Upper lobe of right lung (tissue), 1 donor: ENCODE results near the gene MICU1. TPM values are rescaled to one million over a fixed set of nuclear protein-coding genes. Genes with fewer than 3 reads are reported as not detected.
"Not testable (repeated sequence)": the region's sequence is repeated elsewhere in the genome, so short reads cannot be mapped to it uniquely, and the experiment has no call there.

Source experiments
- ATAC-seq: fragments of 200-7000 bp; cut with Tn5 transposase; one replicate; pipeline ENCODE4 v1.9.1; 2020; ENCODE audit warnings: mild to moderate bottlenecking, moderate library complexity
- DNase-seq: peaks from one replicate; pipeline ENCODE4 v3.0.0-alpha.2; 2020
- H3K27ac ChIP-seq: fragments of 200-600 bp; one replicate; pipeline ENCODE4 v1.8.0; 2022
- H3K27me3 ChIP-seq: fragments of 200-600 bp; one replicate; pipeline ENCODE4 v1.8.0; 2022; ENCODE audit warnings: mild to moderate bottlenecking
- H3K36me3 ChIP-seq: fragments of 200-600 bp; one replicate; pipeline ENCODE4 v1.8.0; 2022
- H3K4me1 ChIP-seq: fragments of 200-600 bp; one replicate; pipeline ENCODE4 v1.8.0; 2022
- H3K4me3 ChIP-seq: fragments of 200-600 bp; one replicate; pipeline ENCODE4 v1.8.0; 2022; ENCODE audit warnings: mild to moderate bottlenecking
- H3K9me3 ChIP-seq: fragments of 200-600 bp; one replicate; pipeline ENCODE4 v1.8.0; 2022
- intact Hi-C: fragments of 100-400 bp; cut with DNase I; formaldehyde crosslinking; loops from one replicate; pipeline ENCODE4 v1.11.0; 2022
- total RNA-seq: library from RNA; stranded (reverse); fragmentation: NEBNext Ultra II Directional; extraction: Animal tissue kit (Norgen Biotek cat#: 25700); gene quantifications from one replicate; pipeline ENCODE4 v1.2.1, GENCODE V29; 2021
- TF ChIP-seq, protein P1 (sequence below): fragments of 200-600 bp; IDR thresholded peaks from one replicate; pipeline ENCODE4 v1.8.0; 2022; ENCODE audit warnings: antibody characterized with exemption
- donor health status: DM: no; HTN: yes; CAD: no; lungs with severe emphysema.

MICU1 gene
- total RNA-seq, 1 donor from 2014 or later = 52.2 TPM

- Histone ChIP-seq H3K36me3 (no peaks in the 10 kb centered on the region), H3K4me1 (no peaks in the 10 kb centered on the region), H3K9me3 (no peaks in the 10 kb centered on the region), H3K27ac (no peak overlapping the region), H3K4me3 (no peak overlapping the region), H3K27me3 (no peaks in the 10 kb centered on the region)
- ATAC-seq = no peak
- intact Hi-C loops = no loop called here
- no peak for DNase-seq
- TF ChIP-seq, protein P1, sequence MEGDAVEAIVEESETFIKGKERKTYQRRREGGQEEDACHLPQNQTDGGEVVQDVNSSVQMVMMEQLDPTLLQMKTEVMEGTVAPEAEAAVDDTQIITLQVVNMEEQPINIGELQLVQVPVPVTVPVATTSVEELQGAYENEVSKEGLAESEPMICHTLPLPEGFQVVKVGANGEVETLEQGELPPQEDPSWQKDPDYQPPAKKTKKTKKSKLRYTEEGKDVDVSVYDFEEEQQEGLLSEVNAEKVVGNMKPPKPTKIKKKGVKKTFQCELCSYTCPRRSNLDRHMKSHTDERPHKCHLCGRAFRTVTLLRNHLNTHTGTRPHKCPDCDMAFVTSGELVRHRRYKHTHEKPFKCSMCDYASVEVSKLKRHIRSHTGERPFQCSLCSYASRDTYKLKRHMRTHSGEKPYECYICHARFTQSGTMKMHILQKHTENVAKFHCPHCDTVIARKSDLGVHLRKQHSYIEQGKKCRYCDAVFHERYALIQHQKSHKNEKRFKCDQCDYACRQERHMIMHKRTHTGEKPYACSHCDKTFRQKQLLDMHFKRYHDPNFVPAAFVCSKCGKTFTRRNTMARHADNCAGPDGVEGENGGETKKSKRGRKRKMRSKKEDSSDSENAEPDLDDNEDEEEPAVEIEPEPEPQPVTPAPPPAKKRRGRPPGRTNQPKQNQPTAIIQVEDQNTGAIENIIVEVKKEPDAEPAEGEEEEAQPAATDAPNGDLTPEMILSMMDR = no peak
Measured at GRCh38 chr10:72653383-72654096, 27.7 kb upstream of the MICU1 start.

GRCh38 chr10:72649291-72649690, 23.4 kb upstream of the MICU1 start:
- Histone ChIP-seq H3K4me1 (no peaks in the 10 kb centered on the region), H3K4me3 (no peak overlapping the region), H3K27me3 (no peaks in the 10 kb centered on the region), H3K27ac (no peak overlapping the region), H3K9me3 (no peaks in the 10 kb centered on the region), H3K36me3 (no peaks in the 10 kb centered on the region)
- TF ChIP-seq, protein P1 = no peak
- DNase-seq (no peak), ATAC-seq (no peak)
- intact Hi-C loops = no loop called here

GRCh38 chr10:72648301-72648700, 22.4 kb upstream of the MICU1 start:
- intact Hi-C loops = no loop called here
- H3K36me3 ChIP-seq = no peaks in the 10 kb centered on the region
- DNase-seq (no peak), ATAC-seq (no peak)
- H3K9me3 ChIP-seq = no peaks in the 10 kb centered on the region
- TF ChIP-seq, protein P1 = no peak
- no peak overlapping the region for H3K4me3 ChIP-seq
- no peaks in the 10 kb centered on the region for H3K27me3 ChIP-seq
- H3K4me1 ChIP-seq = no peaks in the 10 kb centered on the region
- H3K27ac ChIP-seq = no peak overlapping the region

GRCh38 chr10:72646971-72647370, 21.1 kb upstream of the MICU1 start:
- ATAC-seq, H3K27me3 ChIP-seq, H3K27ac ChIP-seq, intact Hi-C loops, H3K36me3 ChIP-seq, H3K4me3 ChIP-seq, DNase-seq, H3K9me3 ChIP-seq, H3K4me1 ChIP-seq: not testable (repeated sequence)

- TF ChIP-seq, protein P1 = no peak
- Histone ChIP-seq H3K27ac (no peak overlapping the region), H3K4me1 (no peaks in the 10 kb centered on the region), H3K36me3 (no peaks in the 10 kb centered on the region), H3K9me3 (no peaks in the 10 kb centered on the region), H3K4me3 (no peak overlapping the region), H3K27me3 (no peaks in the 10 kb centered on the region)
- DNase-seq = no peak
- no peak for ATAC-seq
- intact Hi-C loops = no loop called here
Measured at GRCh38 chr10:72645263-72645858, 19.5 kb upstream of the MICU1 start.

- Histone ChIP-seq H3K27me3 (no peaks in the 10 kb centered on the region), H3K27ac (no peak overlapping the region), H3K9me3 (no peaks in the 10 kb centered on the region), H3K4me3 (no peak overlapping the region), H3K36me3 (no peaks in the 10 kb centered on the region), H3K4me1 (no peaks in the 10 kb centered on the region)
- ATAC-seq = no peak
- no peak for DNase-seq
- intact Hi-C loops = no loop called here
- TF ChIP-seq, protein P1 = no peak
Measured at GRCh38 chr10:72642318-72642717, 16.4 kb upstream of the MICU1 start.
